ENCODE results near the gene SLC8A1. TPM values are rescaled to one million over a fixed set of nuclear protein-coding genes. Genes with fewer than 3 reads are reported as not detected.
"Not testable (repeated sequence)": the region's sequence is repeated elsewhere in the genome, so short reads cannot be mapped to it uniquely, and the experiment has no call there.

Gene SLC8A1
- total RNA-seq, 2 experiments from 2014 or later, result 0.44 to 1.1 TPM

DNA sequence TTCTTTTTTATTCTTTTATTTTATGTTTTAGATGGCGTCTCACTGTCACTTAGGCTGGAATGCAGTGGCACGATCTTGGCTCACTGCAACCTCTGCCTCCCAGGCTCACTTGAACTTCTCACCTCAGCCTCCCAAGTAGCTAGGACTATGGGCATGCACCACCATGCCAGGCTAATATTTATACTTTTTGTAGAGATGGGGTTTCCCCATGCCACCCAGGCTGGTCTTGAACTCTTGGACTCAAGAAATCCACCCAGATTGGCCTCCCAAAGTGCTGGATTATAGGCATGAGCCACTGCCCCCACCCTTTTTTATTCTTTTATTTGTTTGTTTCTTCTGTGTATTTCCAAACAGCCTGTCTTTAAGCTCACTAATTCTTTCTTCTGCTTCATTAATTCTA, 366.1 kb downstream of the SLC8A1 start:
- no peak for DNase-seq
- no peaks in the 10 kb centered on the region for H3K36me3 Mint-ChIP-seq
- no peaks in the 10 kb centered on the region for H3K27me3 Mint-ChIP-seq
- no peak overlapping the region for H3K27ac Mint-ChIP-seq
- no peak for ATAC-seq
- H3K4me1 Mint-ChIP-seq, result no peaks in the 10 kb centered on the region
- CTCF ChIA-PET, result no interaction called here
- no peak overlapping the region for H3K4me3 Mint-ChIP-seq
- H3K9me3 Mint-ChIP-seq (ENCODE audit: low read depth), result no peaks in the 10 kb centered on the region

GRCh38 chr2:40073336-40073735, 378.6 kb downstream of the SLC8A1 start:
- H3K36me3 Mint-ChIP-seq; H3K9me3 Mint-ChIP-seq (ENCODE audit: low read depth); H3K4me3 Mint-ChIP-seq; DNase-seq; CTCF ChIA-PET; H3K4me1 Mint-ChIP-seq; H3K27ac Mint-ChIP-seq; H3K27me3 Mint-ChIP-seq; ATAC-seq: not testable (repeated sequence)

DNA sequence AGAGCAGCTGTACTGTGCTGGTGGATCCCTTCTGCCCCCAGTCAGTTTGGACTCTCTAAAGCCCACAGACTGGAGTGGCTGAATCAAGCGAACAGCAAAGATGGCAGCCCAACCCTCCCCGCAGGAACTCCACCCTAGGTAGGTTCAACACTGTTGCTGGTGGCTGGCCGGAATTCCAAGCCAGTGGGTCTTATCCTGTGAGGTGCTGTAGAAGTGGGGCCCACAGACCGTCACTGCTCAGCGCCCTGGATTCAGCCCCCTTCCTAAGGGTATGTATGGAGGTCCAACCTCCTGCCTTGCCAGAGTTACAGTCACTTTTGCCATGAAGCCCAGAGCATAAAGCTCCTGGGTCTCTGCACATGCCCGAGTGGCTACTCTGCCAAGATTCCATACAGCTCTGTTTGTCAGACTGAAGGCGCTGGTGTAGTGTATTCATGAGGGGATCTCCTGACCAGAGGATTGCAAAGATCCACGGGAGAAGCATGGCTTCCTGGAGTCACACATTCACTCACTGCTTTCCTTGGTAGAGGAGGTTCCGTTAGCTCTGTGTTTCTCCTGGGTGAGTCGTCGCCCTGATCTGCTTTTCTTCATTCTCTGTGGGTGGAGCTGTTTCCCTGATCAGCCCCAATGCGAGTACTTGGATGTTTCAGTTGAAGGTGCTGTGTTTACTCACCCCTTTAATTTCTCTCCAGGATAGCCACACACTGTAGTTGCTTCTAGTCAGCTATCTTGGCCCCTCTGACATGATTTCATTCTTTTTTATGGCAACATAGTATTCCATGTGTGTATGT, 379.3 kb downstream of the SLC8A1 start:
- peaks cover 4% of the 10 kb centered on the region for H3K9me3 Mint-ChIP-seq (ENCODE audit: low read depth)
- no peaks in the 10 kb centered on the region for H3K36me3 Mint-ChIP-seq
- ATAC-seq (no peak), DNase-seq (no peak)
- no peaks in the 10 kb centered on the region for H3K27me3 Mint-ChIP-seq
- H3K4me3 Mint-ChIP-seq, result no peak overlapping the region
- H3K4me1 Mint-ChIP-seq, result no peaks in the 10 kb centered on the region
- H3K27ac Mint-ChIP-seq, result no peak overlapping the region
- CTCF ChIA-PET, result no interaction called here

GRCh38 chr2:40062381-40062780, 389.5 kb downstream of the SLC8A1 start:
- H3K9me3 Mint-ChIP-seq (ENCODE audit: low read depth), result no peaks in the 10 kb centered on the region
- no peak for ATAC-seq
- no peaks in the 10 kb centered on the region for H3K27me3 Mint-ChIP-seq
- H3K27ac Mint-ChIP-seq, result no peak overlapping the region
- H3K4me3 Mint-ChIP-seq, result no peak overlapping the region
- H3K36me3 Mint-ChIP-seq, result no peaks in the 10 kb centered on the region
- DNase-seq, result no peak
- CTCF ChIA-PET, result no interaction called here
- H3K4me1 Mint-ChIP-seq, result no peaks in the 10 kb centered on the region

GRCh38 chr2:40049781-40050180, 402.1 kb downstream of the SLC8A1 start:
- DNase-seq (no peak), ATAC-seq (no peak)
- no peaks in the 10 kb centered on the region for H3K4me1 Mint-ChIP-seq
- no peak overlapping the region for H3K4me3 Mint-ChIP-seq
- H3K36me3 Mint-ChIP-seq, result peaks cover 4% of the 10 kb centered on the region
- no peaks in the 10 kb centered on the region for H3K27me3 Mint-ChIP-seq
- H3K9me3 Mint-ChIP-seq (ENCODE audit: low read depth), result no peaks in the 10 kb centered on the region
- CTCF ChIA-PET, result no interaction called here
- H3K27ac Mint-ChIP-seq, result no peak overlapping the region

DNA sequence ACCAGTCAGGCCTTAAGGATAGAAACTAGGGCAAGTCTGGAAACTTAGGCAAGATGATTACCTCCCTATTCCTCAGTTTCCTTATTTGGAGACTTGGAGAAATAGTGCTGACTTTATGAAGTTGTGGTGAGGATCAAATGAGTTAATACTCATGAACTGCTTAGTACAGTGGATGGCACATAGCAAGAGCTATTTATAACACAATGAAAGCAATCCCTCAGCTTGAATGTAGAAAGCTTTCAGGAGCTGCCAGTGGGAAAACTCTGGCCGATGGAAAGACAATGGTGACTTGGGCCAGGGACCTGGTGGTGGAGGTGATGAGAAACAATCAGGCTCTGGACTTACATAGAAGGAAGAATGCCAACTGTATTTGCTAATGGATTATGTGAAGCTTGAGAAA, 403.4 kb downstream of the SLC8A1 start:
- H3K9me3 Mint-ChIP-seq (ENCODE audit: low read depth), result no peaks in the 10 kb centered on the region
- no peak overlapping the region for H3K4me3 Mint-ChIP-seq
- DNase-seq (no peak), ATAC-seq (no peak)
- H3K36me3 Mint-ChIP-seq, result peaks cover 4% of the 10 kb centered on the region
- no peak overlapping the region for H3K27ac Mint-ChIP-seq
- H3K27me3 Mint-ChIP-seq, result no peaks in the 10 kb centered on the region
- CTCF ChIA-PET, result no interaction called here
- no peaks in the 10 kb centered on the region for H3K4me1 Mint-ChIP-seq

GRCh38 chr2:40047406-40047805, 404.5 kb downstream of the SLC8A1 start:
- DNase-seq (no peak), ATAC-seq (no peak)
- Mint-ChIP-seq H3K4me3 (no peak overlapping the region), H3K27me3 (no peaks in the 10 kb centered on the region), H3K9me3 (ENCODE audit: low read depth) (no peaks in the 10 kb centered on the region), H3K36me3 (peaks cover 4% of the 10 kb centered on the region), H3K4me1 (no peaks in the 10 kb centered on the region), H3K27ac (no peak overlapping the region)
- CTCF ChIA-PET, result no interaction called here

Data from activated CD8-positive, alpha-beta memory T cell treated with anti-CD3 and anti-CD28 coated beads, Interleukin-2, amount 10 ng/mL, durations not matched to agents 7 days and 5 days (primary cell).